ENCODE measurements around the gene PYDC1. TPM values are rescaled to one million over a fixed set of nuclear protein-coding genes. Genes with fewer than 3 reads are reported as not detected.

The PYDC1 gene
- total and polyA plus RNA-seq, 2 donors (not counting 3 experiments of a cell fraction or from before 2014, with no cell fraction given), result not detected

DNA sequence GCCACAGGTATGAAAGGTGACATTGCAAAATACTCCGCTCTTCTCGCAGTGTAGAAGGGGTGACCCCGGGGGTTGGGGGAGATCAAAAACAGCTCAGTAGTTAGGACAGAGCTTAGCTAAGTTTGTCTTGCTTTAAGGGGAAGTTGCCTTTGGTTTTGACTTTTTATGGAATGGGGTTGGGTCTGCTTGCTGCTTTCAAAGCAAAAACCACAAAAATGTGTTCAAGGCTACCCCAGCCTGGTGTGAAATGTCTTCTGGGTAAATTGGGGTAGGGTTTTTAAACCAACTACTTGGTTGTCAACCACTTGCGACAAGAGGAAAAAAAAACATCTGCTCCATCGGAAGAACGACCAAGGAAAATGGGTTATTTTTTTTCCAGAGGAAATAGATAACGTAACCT, 30.8 kb downstream of the PYDC1 start:
- H3K4me3 ChIP-seq (replicated peaks in 1 of 3; ENCODE audit: insufficient read depth in 1 of 3, low read depth in 1 of 3, low read length in 3 of 3), result no peak overlapping the region
- H3K9me1 ChIP-seq (replicated peaks; ENCODE audit: control insufficient read depth, extremely low read depth, insufficient read depth, low read length), result no peaks in the 10 kb centered on the region
- H3K27me3 ChIP-seq (ENCODE audit: control insufficient read depth in 2 of 2, insufficient read depth in 2 of 2, low read length in 2 of 2), result no peaks in the 10 kb centered on the region
- CTCF ChIA-PET, result interaction anchor here (1.0 kb wide), 1 partner anchor 44 kb away, joined by 3 read pairs; no protein-coding TSS in a partner anchor
- H2AFZ ChIP-seq (ENCODE audit: low read depth, low read length), result no peak overlapping the region
- POLR2A ChIA-PET, result no interaction called here
- peaks cover 15% of the 10 kb centered on the region for H3K4me1 ChIP-seq (ENCODE audit: control insufficient read depth, extremely low read depth, insufficient read depth, low read length)
- DNase-seq (ENCODE audit: low read depth, low spot score) (no peak), FAIRE-seq (no peak)
- TF ChIP-seq POLR2A (IDR thresholded peaks at IDR 0.05; ENCODE audit: low read depth, low read length), result peak; percentile 19
- TF ChIP-seq MYC (IDR thresholded peaks at IDR 0.05; ENCODE audit: low read depth, low read length), result no peak
- dilution Hi-C loops (cut with MboI; ENCODE audit: extremely low pct_ligation_motif_present, low sequenced_read_pairs) (no loop called here), intact Hi-C loops (cut with micrococcal nuclease) (no loop called here)
- H3K9me3 ChIP-seq (replicated peaks; ENCODE audit: control insufficient read depth, insufficient read depth, low read length), result no peaks in the 10 kb centered on the region
- H3K36me3 ChIP-seq (ENCODE audit: control insufficient read depth in 2 of 2, extremely low read depth in 1 of 2, insufficient read depth in 2 of 2, low read length in 2 of 2), result peaks cover 65 to 73% of the 10 kb centered on the region in 2 experiments
- H3K9ac ChIP-seq (replicated peaks; ENCODE audit: extremely low read depth, insufficient read depth, low read length), result no peak overlapping the region
- no peak overlapping the region for H3K27ac ChIP-seq (ENCODE audit: insufficient read depth, low read depth, low read length)
- no TSS peak for BruUV-seq (replicated peaks)
- no peak overlapping the region for H3K4me2 ChIP-seq (ENCODE audit: insufficient read depth, low read length)
- H3K79me2 ChIP-seq (ENCODE audit: control insufficient read depth, insufficient read depth, low read length), result peaks cover 91% of the 10 kb centered on the region
- H4K20me1 ChIP-seq (replicated peaks; ENCODE audit: control insufficient read depth, extremely low read depth, insufficient read depth, low read length), result peaks cover 24% of the 10 kb centered on the region

DNA sequence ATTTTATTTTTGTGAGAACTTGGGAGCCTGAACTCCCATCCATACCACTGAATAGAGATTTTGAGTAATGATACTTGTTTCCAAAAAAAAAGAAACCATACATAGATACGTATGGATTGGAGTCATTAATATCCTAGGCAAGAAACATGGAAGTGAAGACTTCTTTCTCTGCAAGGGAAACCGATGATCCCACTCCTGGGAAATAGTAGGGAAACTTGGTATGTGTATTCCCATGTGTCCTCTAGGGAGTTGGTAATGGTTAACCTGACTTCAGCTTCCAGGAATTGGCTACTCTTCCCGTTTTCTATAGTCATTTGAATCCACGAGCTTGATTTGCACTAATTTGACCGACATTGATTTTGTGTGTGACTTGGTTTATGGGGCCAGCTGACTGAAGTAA, 31.6 kb downstream of the PYDC1 start:
- POLR2A ChIA-PET, result no interaction called here
- CTCF ChIA-PET, result interaction anchor here (1.0 kb wide), 1 partner anchor 43 kb away, joined by 3 read pairs; no protein-coding TSS in a partner anchor
- H4K20me1 ChIP-seq (replicated peaks; ENCODE audit: control insufficient read depth, extremely low read depth, insufficient read depth, low read length), result peaks cover 24% of the 10 kb centered on the region

More for the DNA sequence above, 31.6 kb downstream of the PYDC1 start:
- no peak overlapping the region for H3K9ac ChIP-seq (replicated peaks; ENCODE audit: extremely low read depth, insufficient read depth, low read length)
- H3K27me3 ChIP-seq (ENCODE audit: control insufficient read depth in 2 of 2, insufficient read depth in 2 of 2, low read length in 2 of 2), result no peaks in the 10 kb centered on the region
- H3K4me3 ChIP-seq (replicated peaks in 1 of 3; ENCODE audit: insufficient read depth in 1 of 3, low read depth in 1 of 3, low read length in 3 of 3), result no peak overlapping the region
- no TSS peak for BruUV-seq (replicated peaks)
- intact Hi-C loops (cut with micrococcal nuclease), result no loop called here
- H3K27ac ChIP-seq (ENCODE audit: insufficient read depth, low read depth, low read length), result no peak overlapping the region
- H3K36me3 ChIP-seq (ENCODE audit: control insufficient read depth in 2 of 2, extremely low read depth in 1 of 2, insufficient read depth in 2 of 2, low read length in 2 of 2), result peaks cover 60 to 66% of the 10 kb centered on the region in 2 experiments
- no peak overlapping the region for H2AFZ ChIP-seq (ENCODE audit: low read depth, low read length)
- FAIRE-seq (no peak), DNase-seq (ENCODE audit: low read depth, low spot score) (no peak)
- peaks cover 15% of the 10 kb centered on the region for H3K4me1 ChIP-seq (ENCODE audit: control insufficient read depth, extremely low read depth, insufficient read depth, low read length)
- H3K9me1 ChIP-seq (replicated peaks; ENCODE audit: control insufficient read depth, extremely low read depth, insufficient read depth, low read length), result no peaks in the 10 kb centered on the region
- no peak overlapping the region for H3K4me2 ChIP-seq (ENCODE audit: insufficient read depth, low read length)
- dilution Hi-C loops (cut with MboI; ENCODE audit: extremely low pct_ligation_motif_present, low sequenced_read_pairs), result no loop called here
- no peaks in the 10 kb centered on the region for H3K9me3 ChIP-seq (replicated peaks; ENCODE audit: control insufficient read depth, insufficient read depth, low read length)
- peaks cover 94% of the 10 kb centered on the region for H3K79me2 ChIP-seq (ENCODE audit: control insufficient read depth, insufficient read depth, low read length)
- TF ChIP-seq, protein P1, sequence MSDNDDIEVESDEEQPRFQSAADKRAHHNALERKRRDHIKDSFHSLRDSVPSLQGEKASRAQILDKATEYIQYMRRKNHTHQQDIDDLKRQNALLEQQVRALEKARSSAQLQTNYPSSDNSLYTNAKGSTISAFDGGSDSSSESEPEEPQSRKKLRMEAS (IDR thresholded peaks at IDR 0.05; ENCODE audit: insufficient read depth, insufficient read length), result no peak
- TF ChIP-seq FOS (IDR thresholded peaks at IDR 0.05; ENCODE audit: borderline replicate concordance, insufficient read depth, low read length), result no peak
- no peak for TF ChIP-seq CTCF (IDR thresholded peaks at IDR 0.05; ENCODE audit: extremely low read depth in 1 of 2, insufficient read depth in 1 of 2, low read depth in 1 of 2, low read length in 2 of 2)
- TF ChIP-seq GATA2 (IDR thresholded peaks at IDR 0.05; ENCODE audit: insufficient read depth, insufficient read length, low read depth, low read length), result no peak
- no peak for TF ChIP-seq JUN (IDR thresholded peaks at IDR 0.05; ENCODE audit: borderline replicate concordance, insufficient read depth, insufficient read length, low read depth)
